ENCODE results near the gene NAA60.

Gene NAA60

GRCh38 chr16:3443108-3444031 lies at the start of gene NAA60, which contains the start of gene ZNF597:
NAA60 (plus strand) TSS chr16:3443680; CDS start chr16:3476228, 32,548 bp downstream.
ZNF597 (minus strand) TSS chr16:3443504; CDS start chr16:3443153, 351 bp downstream.
- peak; percentile 71 to 77 for DNase-seq

DNA sequence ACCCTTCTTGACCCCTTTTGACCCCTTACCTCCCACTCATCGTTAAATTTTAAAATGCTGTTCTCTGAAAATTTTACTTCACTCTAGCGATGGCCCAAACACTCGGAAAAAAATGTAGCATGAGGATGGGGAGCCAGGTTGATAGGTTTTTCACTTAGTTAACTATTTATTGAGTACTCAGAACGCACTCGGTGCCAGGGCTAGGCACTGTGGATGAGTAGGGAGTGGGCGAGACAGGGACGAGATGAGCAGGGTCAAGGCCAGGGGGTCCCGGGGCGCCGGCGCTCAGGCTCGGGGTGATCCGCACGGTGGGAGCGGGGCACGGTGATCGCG lies 43.1 kb upstream of the NAA60 start:
- DNase-seq: no peak

DNA sequence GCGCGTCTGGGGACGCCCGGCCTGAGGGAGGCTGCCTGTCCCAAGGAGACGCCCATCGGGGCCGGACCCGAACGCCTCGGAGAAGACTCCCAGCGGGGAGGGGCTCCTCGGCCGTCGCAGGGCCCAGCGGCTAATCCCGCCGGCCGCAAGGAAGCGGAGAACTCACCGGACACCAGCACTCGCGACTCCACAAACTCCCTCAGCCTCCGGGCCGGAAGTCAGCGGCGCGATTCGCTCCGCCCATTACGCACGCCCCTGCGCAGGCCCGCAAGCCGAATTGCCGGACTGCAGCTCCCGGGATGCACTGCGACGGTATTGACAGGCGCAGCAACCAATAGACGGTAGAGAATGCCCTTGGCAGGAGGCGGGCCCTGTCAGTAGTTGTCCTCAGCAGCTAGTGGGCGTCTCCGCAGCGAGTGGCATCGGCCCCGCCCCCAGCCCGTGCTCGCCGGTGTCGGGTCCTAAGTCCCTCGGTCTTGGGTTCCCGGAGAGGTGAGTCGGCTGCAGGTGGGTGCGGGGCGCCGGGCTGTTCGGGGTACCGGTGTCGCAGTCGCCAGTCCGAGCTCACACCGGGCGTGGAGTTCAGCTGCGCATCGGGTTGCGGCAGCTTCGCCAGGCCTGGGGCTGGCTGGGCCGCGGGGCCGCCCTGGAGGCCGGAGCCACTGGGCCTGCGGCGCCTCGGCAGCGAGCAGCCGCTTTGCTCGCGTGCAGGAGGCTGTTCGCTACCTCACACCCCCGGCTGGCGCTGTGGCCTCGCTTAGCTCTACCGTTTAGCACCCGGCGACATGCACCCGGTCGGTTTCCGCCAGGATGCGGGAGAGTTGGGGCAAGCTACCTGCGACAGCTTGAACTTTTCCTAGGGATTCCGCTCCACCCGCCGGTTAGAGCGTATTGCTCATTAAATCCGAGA lies 42.4 kb upstream of the NAA60 start, which contains the start of the genes ZNF174 and ZSCAN32:
ZNF174 (plus strand) TSS at position 437 of the 910 bp plus-strand sequence. CDS start 790 bp downstream, outside the sequence.
ZSCAN32 (minus strand) TSS at position 226 of the 910 bp plus-strand sequence. CDS start 3,447 bp downstream, outside the sequence.
- DNase-seq: peak; percentile 98

GRCh38 chr16:3401719-3402397 lies 41.6 kb upstream of the NAA60 start:
- DNase-seq: no peak

DNA sequence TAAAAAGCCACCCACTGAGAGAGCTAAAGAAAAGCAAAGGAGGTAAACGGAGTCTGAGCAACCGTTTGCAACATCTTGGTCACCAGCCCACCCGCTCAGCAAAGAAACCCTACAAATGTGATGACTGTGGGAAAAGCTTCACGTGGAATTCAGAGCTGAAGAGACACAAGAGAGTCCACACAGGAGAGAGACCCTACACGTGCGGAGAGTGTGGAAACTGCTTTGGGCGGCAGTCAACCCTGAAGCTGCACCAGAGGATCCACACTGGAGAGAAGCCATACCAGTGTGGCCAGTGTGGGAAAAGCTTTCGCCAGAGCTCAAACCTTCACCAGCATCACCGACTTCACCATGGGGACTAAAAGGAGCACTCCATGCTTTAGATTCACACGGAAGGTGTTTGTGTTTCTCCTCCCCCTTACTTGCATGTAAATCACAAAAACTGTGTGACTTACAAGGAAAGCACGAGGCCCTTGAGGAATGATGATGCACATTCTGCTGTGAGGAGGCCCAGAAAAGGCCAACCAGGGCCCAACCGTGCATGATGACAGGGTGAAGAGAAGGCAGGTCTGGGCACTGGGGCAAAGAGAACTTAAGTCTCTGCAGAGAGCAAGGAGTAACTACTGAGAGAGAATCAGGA lies 34.8 kb upstream of the NAA60 start:
- no peak for DNase-seq

- DNase-seq: no peak
Measured at GRCh38 chr16:3413730-3414379, 29.6 kb upstream of the NAA60 start.

- peak; percentile 18 to 19 for DNase-seq
Measured at GRCh38 chr16:3431779-3432219, 11.7 kb upstream of the NAA60 start.

DNA sequence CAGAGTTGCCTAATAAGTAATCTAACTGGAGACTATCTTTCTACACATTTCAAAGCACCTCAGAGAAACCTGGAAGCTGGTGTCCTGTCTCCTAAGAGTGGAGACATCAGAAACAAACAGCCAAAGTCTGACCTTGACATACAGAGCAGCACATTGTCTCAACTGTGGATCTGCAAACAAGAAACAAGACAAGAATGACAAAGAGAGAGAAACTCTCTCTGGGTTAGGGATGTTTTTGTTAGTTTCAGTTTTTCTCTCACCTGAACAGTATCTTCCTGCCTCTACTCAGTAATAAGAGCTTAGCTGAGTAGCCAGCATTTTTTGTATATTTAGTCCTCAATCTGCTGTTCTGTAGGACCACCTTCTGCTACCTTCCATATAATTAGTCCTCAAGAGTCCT lies 9.1 kb upstream of the NAA60 start:
- no peak for DNase-seq

- DNase-seq: no peak
Measured at GRCh38 chr16:3439637-3440036, 3.8 kb upstream of the NAA60 start.

GRCh38 chr16:3444032-3444388 lies 530 bp downstream of the NAA60 start:
- peak; percentile 28 to 49 for DNase-seq

DNA sequence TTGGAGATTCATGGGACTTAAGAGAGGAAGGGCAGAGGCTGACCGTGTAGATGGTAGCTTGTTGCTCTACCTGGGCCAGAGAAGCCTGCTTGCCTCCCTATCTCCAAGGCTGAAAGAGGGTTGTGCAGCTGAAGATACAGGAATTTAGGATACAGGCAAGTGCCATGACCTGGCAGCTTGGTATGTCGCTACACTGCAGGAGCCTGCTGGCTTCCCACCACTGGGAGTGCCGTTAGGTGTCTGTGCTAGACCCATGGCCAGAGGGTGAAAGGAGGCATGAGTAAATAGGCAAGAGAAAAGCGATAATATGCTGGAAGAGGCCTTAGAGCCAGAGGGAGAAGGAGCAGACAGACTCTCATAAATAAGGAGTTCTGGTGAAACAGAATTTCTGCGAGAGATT lies 10.6 kb downstream of the NAA60 start:
- DNase-seq: no peak

DNA sequence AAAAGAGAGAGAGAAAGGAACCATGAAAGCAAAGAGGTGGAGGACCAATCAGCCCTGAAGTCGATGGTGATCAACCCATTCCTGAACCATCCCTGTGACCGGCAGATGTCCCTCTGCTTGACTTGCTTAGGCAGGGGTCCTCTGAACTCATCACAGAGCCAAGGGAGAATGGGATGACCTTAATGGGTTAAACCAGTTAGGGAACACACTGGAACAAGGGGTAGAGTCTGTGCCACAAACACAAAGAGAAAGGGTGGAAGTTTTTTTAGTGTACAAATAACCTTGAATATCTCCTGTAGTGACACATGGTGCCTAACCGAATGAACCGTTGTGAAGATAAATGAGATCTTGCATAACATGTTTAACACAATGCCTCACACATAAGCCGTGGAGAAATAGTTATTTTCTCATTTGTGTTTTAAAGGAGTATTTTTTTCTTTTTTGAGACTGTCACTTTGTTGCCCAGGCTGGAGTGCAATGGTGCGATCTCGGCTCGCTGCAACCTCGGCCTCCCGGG lies 11.2 kb downstream of the NAA60 start:
- no peak for DNase-seq

GRCh38 chr16:3457434-3458252 lies 14.2 kb downstream of the NAA60 start:
- peak; percentile 84 to 88 for DNase-seq

- DNase-seq: peak in 1 of 2 donors; percentile 22
Measured at GRCh38 chr16:3458278-3458851, 14.9 kb downstream of the NAA60 start.

DNA sequence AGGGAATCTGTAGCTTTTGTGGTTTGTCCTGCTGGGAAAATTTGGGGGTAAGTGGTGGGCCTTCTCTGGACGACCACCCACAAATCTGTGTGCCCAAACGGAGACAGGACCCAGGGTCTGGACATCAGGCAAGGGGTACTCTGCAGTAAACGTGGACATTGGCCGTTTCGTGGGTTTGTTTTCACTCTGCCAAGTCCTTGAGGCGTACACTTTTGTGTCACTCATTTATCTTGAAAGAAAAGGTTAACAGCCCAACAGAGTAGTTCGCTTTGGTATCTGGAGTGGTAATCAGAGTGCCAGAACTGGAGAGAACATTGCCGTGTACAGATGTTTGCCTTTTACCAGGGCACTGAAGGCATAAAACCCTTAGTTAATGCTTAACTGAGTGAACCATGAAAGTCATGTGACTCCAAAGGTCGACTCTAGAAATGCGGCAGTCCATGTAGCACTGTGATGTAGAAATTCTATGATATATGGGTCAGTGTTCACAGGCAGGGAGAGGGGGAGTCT lies 15.4 kb downstream of the NAA60 start:
- no peak for DNase-seq

DNA sequence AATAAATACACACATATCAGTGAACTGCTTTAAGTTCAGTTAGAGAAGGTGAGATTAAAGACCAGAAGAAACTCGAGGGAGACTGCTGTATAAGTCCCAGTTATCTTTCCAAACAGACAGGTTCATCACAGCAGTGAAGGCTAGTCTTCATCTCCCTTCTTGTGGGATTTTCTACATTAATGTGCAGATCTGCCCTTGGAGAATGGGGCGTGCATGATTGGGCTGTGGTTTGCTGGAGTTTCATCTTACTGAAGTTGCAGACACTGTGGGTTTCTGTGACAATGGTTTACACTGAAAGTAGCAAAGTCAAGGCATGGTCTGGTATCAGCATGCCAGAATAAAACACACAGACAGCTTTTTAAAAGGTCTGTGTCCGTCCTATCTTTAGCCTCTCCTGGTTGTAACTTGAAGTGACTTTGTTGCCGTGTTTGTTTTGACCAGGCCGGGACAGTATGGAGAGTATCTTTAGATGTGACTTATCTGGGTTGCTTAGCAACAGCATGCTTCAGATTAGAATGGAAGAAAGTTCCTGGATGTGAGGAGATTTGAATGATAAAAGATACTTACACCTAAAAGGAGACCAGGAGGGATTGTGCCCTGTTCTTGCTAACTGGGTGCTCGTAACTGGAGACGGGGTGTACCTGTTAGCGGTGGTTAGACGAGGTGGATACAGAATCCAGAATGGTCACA lies 16.1 kb downstream of the NAA60 start:
- DNase-seq: no peak

GRCh38 chr16:3460121-3460520 lies 16.6 kb downstream of the NAA60 start:
- no peak for DNase-seq

- no peak for DNase-seq
Measured at GRCh38 chr16:3460585-3460984, 17.1 kb downstream of the NAA60 start.

- peak; percentile 30 to 31 for DNase-seq
Measured at GRCh38 chr16:3461151-3461550, 17.7 kb downstream of the NAA60 start.

Measured in activated CD4-positive, alpha-beta T cell treated with anti-CD3 and anti-CD28 coated beads for 4 hours (primary cell).